AG04449 (cell line): Measurements from ENCODE around the gene TBCC.

Source experiments
- CTCF ChIA-PET: fragments of 350-600 bp; formaldehyde crosslinking; extraction: SDS; loops from one replicate; lab custom pipeline; 2021; ENCODE audit warnings: antibody characterized with exemption; lab: Yijun Ruan, JAX
- POLR2A ChIA-PET: fragments of 400-600, 350-600 bp; formaldehyde crosslinking; extraction: SDS; loops from one replicate; lab custom pipeline; 2020; ENCODE audit warnings: antibody characterized with exemption, inconsistent platforms; lab: Yijun Ruan, JAX
- DNase-seq: peaks from one replicate; pipeline ENCODE4 v3.0.0-alpha.2; 2010; ENCODE audit warnings: low read depth, low spot score
- H3K4me3 ChIP-seq: 2 replicates; pipeline ENCODE4 v1.5.1; 2011; ENCODE audit warnings: low read depth, mild to moderate bottlenecking, control low read depth, low read length
- CTCF ChIP-seq: IDR thresholded peaks from one replicate; pipeline ENCODE4 v1.5.1; 2011; ENCODE audit warnings: mild to moderate bottlenecking, moderate library complexity, low read length, control low read depth, inconsistent platforms; ENCODE audit not compliant: insufficient read depth; ENCODE audit errors: missing control alignments

TBCC gene

GRCh38 chr6:42745640-42746462 is at the start of gene TBCC:
Gene TBCC (minus strand): TSS chr6:42746103. CDS start chr6:42746073, 30 bp downstream.
- ChIA-PET POLR2A (interaction anchor here (0.6 to 2.2 kb wide), 10 partner anchors 15 to 145 kb away, joined by 3 to 26 read pairs (median 5); partner anchors contain the start of genes BICRAL and RPL7L1), CTCF (interaction anchor here (0.6 to 1.9 kb wide), 6 partner anchors 13 to 131 kb away, joined by 3 to 8 read pairs (median 6); no protein-coding TSS in a partner anchor)
- peak within 1 kb of the TSS; percentile 99 for H3K4me3 ChIP-seq
- no peak for TF ChIP-seq CTCF
- DNase-seq = peak; percentile 95

GRCh38 chr6:42795651-42796050 is 49.7 kb upstream of the TBCC start:
- no peak for TF ChIP-seq CTCF
- H3K4me3 ChIP-seq = no peak overlapping the region
- DNase-seq = no peak
- ChIA-PET POLR2A (no interaction called here), CTCF (no interaction called here)

- CTCF ChIA-PET = no interaction called here
- no peak for DNase-seq
- POLR2A ChIA-PET = no interaction called here
- no peak overlapping the region for H3K4me3 ChIP-seq
- TF ChIP-seq CTCF = no peak
Observed at GRCh38 chr6:42791706-42792320, 45.9 kb upstream of the TBCC start.

GRCh38 chr6:42790549-42791181 is 44.8 kb upstream of the TBCC start:
- DNase-seq = no peak
- no peak overlapping the region for H3K4me3 ChIP-seq
- no peak for TF ChIP-seq CTCF
- ChIA-PET POLR2A (no interaction called here), CTCF (no interaction called here)

GRCh38 chr6:42788671-42789070 is 42.8 kb upstream of the TBCC start:
- no peak for DNase-seq
- no peak overlapping the region for H3K4me3 ChIP-seq
- ChIA-PET CTCF (no interaction called here), POLR2A (no interaction called here)
- no peak for TF ChIP-seq CTCF
